ENCODE measurements around the gene RPL9.
A peak's percentile ranks its signal among the peaks of the same experiment; 100 is the strongest.

RPL9 gene

DNA sequence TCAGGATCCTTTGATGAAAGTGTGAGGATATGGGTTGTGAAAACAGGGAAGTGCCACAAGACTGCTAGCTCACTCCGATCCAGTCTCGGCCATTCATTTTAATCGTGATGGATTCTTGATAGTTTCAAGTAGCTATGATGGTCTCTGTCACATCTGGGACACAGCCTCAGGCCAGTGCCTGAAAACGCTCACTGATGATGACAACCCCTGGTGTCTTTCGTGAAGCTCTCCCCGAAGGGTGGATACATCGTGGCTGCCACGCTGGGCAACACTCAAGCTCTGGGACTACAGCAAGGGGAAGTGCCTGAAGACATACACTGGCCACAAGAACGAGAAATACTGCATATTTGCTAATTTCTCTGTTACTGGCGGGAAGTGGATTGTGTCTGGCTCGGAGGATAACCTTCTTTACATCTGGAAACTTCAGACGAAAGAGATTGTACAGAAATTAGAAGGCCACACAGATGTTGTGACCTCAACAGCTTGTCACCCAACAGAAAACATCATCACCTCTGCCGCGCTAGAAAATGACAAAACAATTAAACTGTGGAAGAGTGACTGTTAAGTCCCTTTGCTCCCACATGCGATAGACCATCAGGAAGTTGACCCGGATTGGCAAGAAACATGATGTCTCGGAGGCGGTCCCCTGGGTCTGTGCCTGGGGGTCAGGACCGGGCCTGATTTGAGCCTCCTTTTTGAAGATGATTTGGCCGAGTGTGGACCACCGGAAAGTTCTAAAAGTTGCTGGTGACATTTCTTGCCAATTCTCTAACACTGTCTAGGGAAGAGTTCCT lies 22.4 kb upstream of the RPL9 start:
- no peak for DNase-seq (ENCODE audit: low read depth)
- TF ChIP-seq, protein P1, sequence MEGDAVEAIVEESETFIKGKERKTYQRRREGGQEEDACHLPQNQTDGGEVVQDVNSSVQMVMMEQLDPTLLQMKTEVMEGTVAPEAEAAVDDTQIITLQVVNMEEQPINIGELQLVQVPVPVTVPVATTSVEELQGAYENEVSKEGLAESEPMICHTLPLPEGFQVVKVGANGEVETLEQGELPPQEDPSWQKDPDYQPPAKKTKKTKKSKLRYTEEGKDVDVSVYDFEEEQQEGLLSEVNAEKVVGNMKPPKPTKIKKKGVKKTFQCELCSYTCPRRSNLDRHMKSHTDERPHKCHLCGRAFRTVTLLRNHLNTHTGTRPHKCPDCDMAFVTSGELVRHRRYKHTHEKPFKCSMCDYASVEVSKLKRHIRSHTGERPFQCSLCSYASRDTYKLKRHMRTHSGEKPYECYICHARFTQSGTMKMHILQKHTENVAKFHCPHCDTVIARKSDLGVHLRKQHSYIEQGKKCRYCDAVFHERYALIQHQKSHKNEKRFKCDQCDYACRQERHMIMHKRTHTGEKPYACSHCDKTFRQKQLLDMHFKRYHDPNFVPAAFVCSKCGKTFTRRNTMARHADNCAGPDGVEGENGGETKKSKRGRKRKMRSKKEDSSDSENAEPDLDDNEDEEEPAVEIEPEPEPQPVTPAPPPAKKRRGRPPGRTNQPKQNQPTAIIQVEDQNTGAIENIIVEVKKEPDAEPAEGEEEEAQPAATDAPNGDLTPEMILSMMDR (IDR thresholded peaks at IDR 0.05; ENCODE audit: low read depth, low read length, missing control alignments) = no peak
- H3K4me3 ChIP-seq (ENCODE audit: low read depth, low read length) = no peak overlapping the region
- in situ Hi-C loops (cut with HindIII; ENCODE audit: low sequenced_read_pairs) = no loop called here

DNA sequence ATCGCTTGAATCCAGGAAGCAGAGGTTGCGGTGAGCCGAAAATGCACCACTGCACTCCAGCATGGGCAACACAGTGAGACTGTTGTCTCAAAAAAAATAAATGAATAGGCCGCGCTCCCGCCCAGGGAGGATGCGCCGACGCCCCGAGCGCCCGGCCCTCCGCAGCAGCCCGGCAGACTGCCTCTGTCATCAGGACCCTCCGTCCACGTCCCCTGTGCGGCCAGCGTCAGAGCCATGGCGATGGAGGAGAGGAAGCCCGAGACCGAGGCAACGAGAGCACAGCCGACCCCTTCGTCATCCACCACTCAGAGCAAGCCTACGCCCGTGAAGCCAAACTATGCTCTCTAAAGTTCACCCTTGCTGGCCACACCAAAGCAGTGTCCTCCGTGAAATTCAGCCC lies 21.5 kb upstream of the RPL9 start:
- H3K4me3 ChIP-seq (ENCODE audit: low read depth, low read length) = no peak overlapping the region
- TF ChIP-seq, protein P1 (IDR thresholded peaks at IDR 0.05; ENCODE audit: low read depth, low read length, missing control alignments) = no peak
- in situ Hi-C loops (cut with HindIII; ENCODE audit: low sequenced_read_pairs) = no loop called here
- DNase-seq (ENCODE audit: low read depth) = no peak

DNA sequence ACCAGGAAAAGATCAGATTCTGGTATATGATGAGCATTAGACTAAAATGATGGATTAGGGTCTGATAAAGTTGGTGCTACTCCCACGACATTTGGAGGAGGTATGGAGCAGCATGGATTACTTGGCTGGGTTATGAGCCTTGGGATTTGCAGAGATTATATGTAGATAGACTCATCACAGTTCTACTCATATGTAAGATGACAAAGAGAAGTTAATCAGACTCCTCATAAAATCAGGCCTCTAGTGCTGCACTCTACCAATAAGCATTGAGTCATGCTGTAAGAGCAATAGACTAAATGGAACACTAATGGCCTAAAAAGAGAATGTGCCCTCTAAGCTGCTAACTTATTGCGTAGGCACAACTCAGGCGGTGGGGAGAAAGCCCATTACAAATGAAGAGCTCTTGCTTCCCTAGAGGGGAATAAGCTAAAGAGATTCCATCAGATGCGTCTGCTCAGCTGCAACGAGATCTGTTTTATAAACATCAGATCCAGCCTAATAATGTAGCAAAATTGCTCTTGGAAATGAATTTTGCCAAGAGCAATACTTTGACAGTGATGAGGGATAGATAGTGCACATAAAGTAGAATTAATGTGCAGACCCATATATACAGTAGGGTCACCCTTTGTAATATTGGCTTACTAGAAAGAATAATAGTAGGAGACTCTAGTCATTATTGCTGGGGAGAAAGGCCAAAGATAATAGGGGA lies 17.6 kb upstream of the RPL9 start:
- H3K4me3 ChIP-seq (ENCODE audit: low read depth, low read length) = no peak overlapping the region
- no peak for DNase-seq (ENCODE audit: low read depth)
- in situ Hi-C loops (cut with HindIII; ENCODE audit: low sequenced_read_pairs) = no loop called here
- TF ChIP-seq, protein P1 (IDR thresholded peaks at IDR 0.05; ENCODE audit: low read depth, low read length, missing control alignments) = no peak

DNA sequence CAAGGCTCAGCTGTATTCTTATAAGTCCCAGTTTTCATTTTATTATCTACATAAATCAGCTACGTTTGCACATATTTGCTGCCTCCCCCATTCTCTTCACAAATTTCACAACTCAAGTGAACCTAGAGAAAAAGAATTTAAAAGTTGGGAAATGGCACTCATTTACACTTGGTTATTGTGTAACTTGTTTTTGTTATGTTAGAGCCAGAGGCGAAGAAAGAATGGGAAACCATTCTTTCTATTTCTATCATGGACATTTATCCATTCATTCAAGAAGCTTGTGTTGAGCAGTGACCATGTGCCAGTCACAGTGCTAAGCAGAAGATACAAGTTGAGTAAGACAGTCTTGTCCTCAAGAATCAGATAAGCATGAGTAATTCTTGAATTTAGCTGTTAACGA lies 13.7 kb upstream of the RPL9 start:
- no peak for DNase-seq (ENCODE audit: low read depth)
- in situ Hi-C loops (cut with HindIII; ENCODE audit: low sequenced_read_pairs) = no loop called here
- H3K4me3 ChIP-seq (ENCODE audit: low read depth, low read length) = no peak overlapping the region
- TF ChIP-seq, protein P1 (IDR thresholded peaks at IDR 0.05; ENCODE audit: low read depth, low read length, missing control alignments) = no peak

DNA sequence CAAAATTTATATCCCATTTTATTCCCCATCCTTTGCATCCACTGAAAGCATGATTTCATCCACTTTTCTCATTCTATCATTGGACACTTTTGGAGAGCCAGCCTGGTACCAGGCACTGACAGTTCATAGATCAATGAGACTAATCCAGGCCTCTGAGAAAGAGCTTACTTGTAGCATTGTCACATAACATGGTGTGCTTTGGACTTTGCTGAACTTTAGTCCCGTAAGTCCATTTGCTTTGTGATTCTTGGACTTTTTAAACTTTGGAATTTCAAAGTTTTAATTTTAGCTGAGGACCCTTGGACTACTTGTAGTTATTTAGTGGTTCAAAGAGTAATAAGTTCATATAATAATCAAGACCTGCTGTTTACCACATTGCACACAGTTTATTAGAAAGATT lies 11.7 kb upstream of the RPL9 start:
- no peak overlapping the region for H3K4me3 ChIP-seq (ENCODE audit: low read depth, low read length)
- TF ChIP-seq, protein P1 (IDR thresholded peaks at IDR 0.05; ENCODE audit: low read depth, low read length, missing control alignments) = no peak
- in situ Hi-C loops (cut with HindIII; ENCODE audit: low sequenced_read_pairs) = no loop called here
- DNase-seq (ENCODE audit: low read depth) = no peak

DNA sequence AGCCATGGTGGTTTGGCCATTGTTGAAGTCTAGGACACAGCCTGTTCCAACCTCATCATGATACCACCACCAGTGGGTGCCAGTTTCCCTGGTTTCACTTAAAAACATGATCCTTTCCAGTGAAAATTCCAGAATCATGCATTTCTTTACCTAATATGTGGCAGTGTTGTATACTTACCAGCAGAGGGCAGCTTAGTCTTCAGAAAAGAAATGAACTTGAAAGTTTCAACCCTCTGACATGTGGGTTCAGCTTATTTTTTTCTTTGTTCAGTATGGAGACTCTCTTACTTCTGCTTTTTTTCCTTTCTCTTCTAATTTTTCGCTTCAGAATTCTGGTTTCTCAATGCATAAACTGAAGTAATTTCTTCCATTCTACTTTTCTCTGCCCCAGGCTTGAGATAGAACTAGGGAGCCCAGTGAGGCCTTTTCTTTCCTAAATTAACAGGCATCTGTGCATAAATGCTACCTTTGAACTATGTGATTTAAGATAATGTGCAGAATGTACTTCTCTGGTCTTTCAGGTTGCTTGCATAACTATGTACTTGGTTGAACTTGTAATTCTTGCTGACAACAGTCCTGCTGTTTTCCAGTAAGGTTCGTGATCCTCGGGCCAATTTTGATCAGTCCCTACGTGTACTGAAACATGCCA lies 10.8 kb upstream of the RPL9 start:
- no peak overlapping the region for H3K4me3 ChIP-seq (ENCODE audit: low read depth, low read length)
- peak; percentile 79 for DNase-seq (ENCODE audit: low read depth)
- in situ Hi-C loops (cut with HindIII; ENCODE audit: low sequenced_read_pairs) = loop anchor here (5.0 kb wide), 1 partner anchor 38 kb away; no protein-coding TSS in a partner anchor
- TF ChIP-seq, protein P1 (IDR thresholded peaks at IDR 0.05; ENCODE audit: low read depth, low read length, missing control alignments) = peak; percentile 81
